HepG2 (cell line): ENCODE data around the gene PLCB1. TPM values are rescaled to one million over a fixed set of nuclear protein-coding genes. Genes with fewer than 3 reads are reported as not detected.

Source experiments
- AFF4 ChIP-seq: sonication (generic); formaldehyde crosslinking; IDR thresholded peaks from 2 replicates; pipeline ENCODE4 v1.4.0; 2020; ENCODE audit warnings: missing genetic modification reagents
- ARID5B ChIP-seq: IDR thresholded peaks from 2 replicates; pipeline ENCODE4 v1.4.0; 2020; ENCODE audit warnings: mild to moderate bottlenecking, missing genetic modification reagents
- ARNT ChIP-seq: fragments of 450-650 bp; IDR thresholded peaks from 2 replicates; pipeline ENCODE4 v1.6.1; 2017
- BCL6 ChIP-seq: IDR thresholded peaks from 2 replicates; pipeline ENCODE4 v1.6.1; 2016; ENCODE audit warnings: missing genetic modification reagents, missing compliant biosample characterization
- DNMT3B ChIP-seq: conservative IDR thresholded peaks from 2 replicates; pipeline ENCODE4 v1.6.1; 2016; ENCODE audit warnings: missing biosample characterization, control low read depth
- FOXP4 ChIP-seq: sonication (generic); formaldehyde crosslinking; IDR thresholded peaks from 2 replicates; pipeline ENCODE4 v1.4.0; 2020; ENCODE audit warnings: missing genetic modification reagents
- HOXD1 ChIP-seq: sonication (generic); formaldehyde crosslinking; IDR thresholded peaks from 2 replicates; pipeline ENCODE4 v1.5.0; 2020; ENCODE audit warnings: missing genetic modification reagents
- KMT2A ChIP-seq: sonication (generic); formaldehyde crosslinking; IDR thresholded peaks from 2 replicates; pipeline ENCODE4 v1.4.0; 2020; ENCODE audit warnings: missing genetic modification reagents
- LCORL ChIP-seq, 2 experiments: fragments of 450-650 bp in 1 of 2; sonication (generic) in 1 of 2; formaldehyde crosslinking in 1 of 2; IDR thresholded peaks; 2 replicates each; pipeline versions ENCODE4 v1.5.0 to v1.6.1; 2017 to 2020; ENCODE audit warnings: antibody characterized with exemption in 1 of 2, missing genetic modification reagents in 1 of 2
- PHF20 ChIP-seq: sonication (generic); formaldehyde crosslinking; IDR thresholded peaks from 2 replicates; pipeline ENCODE4 v1.5.0; 2020; ENCODE audit warnings: mild to moderate bottlenecking, missing genetic modification reagents
- POLR2G ChIP-seq: fragments of 200-400 bp; formaldehyde crosslinking; IDR thresholded peaks from 2 replicates; pipeline ENCODE4 v1.6.1; 2018; ENCODE audit warnings: mild to moderate bottlenecking, low read depth, low read length, moderate library complexity
- RBM39 ChIP-seq: fragments of 200-400 bp; formaldehyde crosslinking; IDR thresholded peaks from one replicate; pipeline ENCODE4 v1.6.1; 2018; ENCODE audit warnings: antibody characterized with exemption, mild to moderate bottlenecking, low read depth, low read length; ENCODE audit not compliant: poor library complexity, severe bottlenecking
- REPIN1 ChIP-seq: sonication (generic); formaldehyde crosslinking; IDR thresholded peaks from 2 replicates; pipeline ENCODE4 v1.8.0; 2022; ENCODE audit warnings: missing genetic modification reagents, low read depth, mild to moderate bottlenecking, borderline replicate concordance
- THYN1 ChIP-seq: sonication (generic); formaldehyde crosslinking; IDR thresholded peaks from 2 replicates; pipeline ENCODE4 v1.8.1; 2023; ENCODE audit warnings: low read depth, mild to moderate bottlenecking, moderate library complexity, missing genetic modification reagents, borderline replicate concordance
- ZNF335 ChIP-seq: sonication (generic); formaldehyde crosslinking; IDR thresholded peaks from 2 replicates; pipeline ENCODE4 v1.4.0; 2020; ENCODE audit warnings: missing genetic modification reagents
- ZNF446 ChIP-seq: sonication (generic); formaldehyde crosslinking; IDR thresholded peaks from 2 replicates; pipeline ENCODE4 v1.5.0; 2020; ENCODE audit warnings: mild to moderate bottlenecking, missing genetic modification reagents
- ZNF629 ChIP-seq: sonication (generic); formaldehyde crosslinking; conservative IDR thresholded peaks from 2 replicates; pipeline ENCODE4 v1.5.0; 2020; ENCODE audit warnings: missing genetic modification reagents
- ZNF639 ChIP-seq: conservative IDR thresholded peaks from 2 replicates; pipeline ENCODE4 v1.6.1; 2018; ENCODE audit warnings: missing genetic modification reagents
- ZNF670 ChIP-seq: sonication (generic); formaldehyde crosslinking; IDR thresholded peaks from 2 replicates; pipeline ENCODE4 v1.8.0; 2022; ENCODE audit warnings: mild to moderate bottlenecking, missing genetic modification reagents, borderline replicate concordance
- ZNF672 ChIP-seq: sonication (generic); formaldehyde crosslinking; IDR thresholded peaks from 2 replicates; pipeline ENCODE4 v1.8.1; 2022; ENCODE audit warnings: missing genetic modification reagents
- ZNF746 ChIP-seq: sonication (generic); formaldehyde crosslinking; IDR thresholded peaks from 2 replicates; pipeline ENCODE4 v1.8.0; 2022; ENCODE audit warnings: mild to moderate bottlenecking, missing genetic modification reagents
- polyA plus RNA-seq, 8 experiments: library from polyadenylated mRNA; depleted of rRNA in 3 of 8; stranded (reverse) in 7 of 8; unstranded in 1 of 8; fragments of >200 nt; fragmentation: Illumina TruSeq in 4 of 8; extraction: Trizol in 4 of 8; gene quantifications; 2 replicates each; pipeline versions ENCODE4 v1.2.1 to v1.2.3, GENCODE V29; 2011 to 2016; ENCODE audit warnings: low read depth in 4 of 8, missing spikeins in 1 of 8, mixed read lengths in 1 of 8; ENCODE audit not compliant: insufficient read depth in 1 of 8
- total RNA-seq, 5 experiments: library from RNA; depleted of rRNA; stranded (reverse); fragments of >200 nt; fragmentation: Illumina TruSeq; extraction: Trizol; gene quantifications; 2 replicates each; pipeline ENCODE4 v1.2.3, GENCODE V29; 2016; ENCODE audit warnings: low read depth in 1 of 5

The PLCB1 gene
- total and polyA plus RNA-seq, 2 of the 13 experiments (the other 11 are each of a cell fraction or from before 2014, with no cell fraction given) = 42.4 to 55.9 TPM

DNA sequence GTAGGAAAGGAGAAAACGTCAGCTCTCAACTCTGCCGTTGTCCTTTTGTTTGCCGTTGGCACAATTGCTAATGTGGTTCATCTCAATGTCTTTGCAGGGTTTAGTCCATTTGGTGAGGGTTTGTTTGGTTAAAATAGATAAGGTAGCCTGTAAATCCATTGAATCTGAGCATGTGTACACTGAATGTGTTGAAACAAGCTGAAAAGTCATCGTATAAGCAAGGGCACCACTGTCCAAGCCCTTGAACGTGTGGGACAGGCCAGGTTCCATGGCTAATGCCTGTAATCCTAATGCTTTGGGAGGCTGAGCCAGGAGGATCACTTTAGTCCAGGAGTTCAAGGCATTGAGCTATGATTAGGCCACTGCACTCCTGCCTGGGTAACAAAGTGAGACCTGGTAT is 712.1 kb downstream of the PLCB1 start (continued):
- TF ChIP-seq ARID5B (peak; percentile 45), POLR2G (no peak), ZNF446 (CRISPR knock-in tag) (no peak), HOXD1 (CRISPR knock-in tag) (no peak), KMT2A (no peak), ARNT (no peak), PHF20 (no peak), REPIN1 (CRISPR knock-in tag) (peak; percentile 86; the same call in 1 of the 2 replicates), BCL6 (CRISPR knock-in tag) (peak; percentile 57), LCORL (IDR thresholded peaks at IDR 0.05) (no peak), LCORL (CRISPR knock-in tag; IDR thresholded peaks at IDR 0.05) (no peak), THYN1 (CRISPR knock-in tag) (no peak), AFF4 (no peak), DNMT3B (no peak), ZNF670 (0 out of 2 replicates have a peak, but pooled peaks have one; percentile 36), FOXP4 (peak; percentile 68; the same call in 1 of the 2 replicates), ZNF672 (CRISPR knock-in tag) (no peak), RBM39 (no peak), ZNF335 (CRISPR knock-in tag) (no peak), ZNF746 (CRISPR knock-in tag) (0 out of 2 replicates have a peak, but pooled peaks have one; percentile 33), ZNF629 (CRISPR knock-in tag) (no peak), ZNF639 (CRISPR knock-in tag) (no peak)
